ENCODE results near the gene RAB23. TPM values are rescaled to one million over a fixed set of nuclear protein-coding genes. Genes with fewer than 3 reads are reported as not detected.

RAB23 gene
- total RNA-seq, 2 donors from 2014 or later, result 43.7 to 44.7 TPM

DNA sequence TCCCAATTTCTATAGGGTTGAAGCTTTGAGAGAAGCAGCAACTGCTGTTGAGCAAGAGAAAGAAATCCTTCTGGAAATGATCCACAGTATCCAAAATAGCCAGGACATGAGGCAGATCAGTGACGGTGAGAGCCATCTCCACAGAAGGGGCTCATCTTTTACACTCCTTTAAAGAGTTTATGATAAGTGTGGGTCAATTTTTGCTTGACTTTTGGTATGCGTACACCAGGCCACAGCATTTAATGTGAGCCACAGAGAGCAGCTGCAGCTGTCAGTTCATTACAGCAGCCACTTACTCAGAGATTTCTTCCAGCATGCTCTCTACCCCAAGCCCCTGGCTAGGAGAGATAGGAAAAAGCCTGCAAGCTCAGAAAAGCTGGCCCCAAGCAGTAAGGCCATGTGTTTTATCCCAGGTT, 40.1 kb downstream of the RAB23 start:
- ATAC-seq (ENCODE audit: insufficient number of reproducible peaks, low FRiP score, low read depth) (no peak), DNase-seq (ENCODE audit: low spot score) (no peak)
- Histone ChIP-seq H3K36me3 (peaks cover 18% of the 10 kb centered on the region), H3K27me3 (replicated peaks; ENCODE audit: insufficient read depth) (no peaks in the 10 kb centered on the region), H3K27ac (peak overlapping the region in 1 of 2 donors; percentile 31), H3K4me1 (ENCODE audit: control insufficient read depth in 1 of 2, low read depth in 2 of 2) (peaks cover 25 to 34% of the 10 kb centered on the region in 2 donors), H3K4me3 (no peak overlapping the region), H3K9me3 (no peaks in the 10 kb centered on the region)
- no peak for TF ChIP-seq CTCF (IDR thresholded peaks at IDR 0.05)

GRCh38 chr6:57180596-57180995, 41.5 kb downstream of the RAB23 start:
- Histone ChIP-seq H3K4me1 (ENCODE audit: control insufficient read depth in 1 of 2, low read depth in 2 of 2) (peaks cover 39 to 48% of the 10 kb centered on the region in 2 donors), H3K9me3 (no peaks in the 10 kb centered on the region), H3K4me3 (no peak overlapping the region), H3K27ac (peak overlapping the region; percentile 16 to 19), H3K27me3 (replicated peaks; ENCODE audit: insufficient read depth) (no peaks in the 10 kb centered on the region), H3K36me3 (peaks cover 18% of the 10 kb centered on the region)
- no peak for ATAC-seq (ENCODE audit: insufficient number of reproducible peaks, low FRiP score, low read depth)
- no peak for DNase-seq (ENCODE audit: low spot score)
- no peak for TF ChIP-seq CTCF (IDR thresholded peaks at IDR 0.05)

- peak; percentile 38 for ATAC-seq (ENCODE audit: insufficient number of reproducible peaks, low FRiP score, low read depth)
- peak overlapping the region; percentile 83 to 92 for H3K27ac ChIP-seq
- no peaks in the 10 kb centered on the region for H3K9me3 ChIP-seq
- DNase-seq (ENCODE audit: low spot score), result peak; percentile 9
- peaks cover 7% of the 10 kb centered on the region for H3K36me3 ChIP-seq
- H3K4me1 ChIP-seq (ENCODE audit: control insufficient read depth in 1 of 2, low read depth in 2 of 2), result peaks cover 50 to 63% of the 10 kb centered on the region in 2 donors
- H3K27me3 ChIP-seq (replicated peaks; ENCODE audit: insufficient read depth), result no peaks in the 10 kb centered on the region
- no peak for TF ChIP-seq CTCF (IDR thresholded peaks at IDR 0.05)
- peak overlapping the region; percentile 64 for H3K4me3 ChIP-seq
These were observed 44.4 kb downstream of the RAB23 start for GRCh38 chr6:57177545-57178265.

DNA sequence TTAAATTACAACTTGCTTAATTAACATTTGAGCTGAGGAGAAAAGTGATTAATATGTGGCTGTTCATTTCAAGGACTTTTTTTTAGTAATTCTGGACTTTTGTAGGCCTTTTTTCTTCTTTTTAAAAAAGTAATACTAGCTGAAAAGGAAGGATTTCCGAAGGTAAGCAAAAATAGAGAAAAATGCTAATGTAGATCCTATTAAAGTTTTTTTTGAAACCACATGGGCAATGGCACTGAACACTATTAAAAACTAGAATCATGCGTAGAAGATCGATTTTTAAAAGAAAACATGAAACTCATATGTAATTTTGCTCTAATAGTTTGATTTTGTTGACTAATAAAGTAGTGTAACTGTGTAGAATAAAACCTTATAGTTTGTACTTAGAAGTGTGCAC, 47.6 kb downstream of the RAB23 start:
- Histone ChIP-seq H3K9me3 (no peaks in the 10 kb centered on the region), H3K4me1 (ENCODE audit: control insufficient read depth in 1 of 2, low read depth in 2 of 2) (peaks cover 45 to 52% of the 10 kb centered on the region in 2 donors), H3K27ac (peak overlapping the region; percentile 83 to 92), H3K36me3 (no peaks in the 10 kb centered on the region), H3K27me3 (replicated peaks; ENCODE audit: insufficient read depth) (no peaks in the 10 kb centered on the region), H3K4me3 (peak overlapping the region; percentile 84)
- no peak for TF ChIP-seq CTCF (IDR thresholded peaks at IDR 0.05)
- ATAC-seq (ENCODE audit: insufficient number of reproducible peaks, low FRiP score, low read depth), result no peak
- no peak for DNase-seq (ENCODE audit: low spot score)

DNA sequence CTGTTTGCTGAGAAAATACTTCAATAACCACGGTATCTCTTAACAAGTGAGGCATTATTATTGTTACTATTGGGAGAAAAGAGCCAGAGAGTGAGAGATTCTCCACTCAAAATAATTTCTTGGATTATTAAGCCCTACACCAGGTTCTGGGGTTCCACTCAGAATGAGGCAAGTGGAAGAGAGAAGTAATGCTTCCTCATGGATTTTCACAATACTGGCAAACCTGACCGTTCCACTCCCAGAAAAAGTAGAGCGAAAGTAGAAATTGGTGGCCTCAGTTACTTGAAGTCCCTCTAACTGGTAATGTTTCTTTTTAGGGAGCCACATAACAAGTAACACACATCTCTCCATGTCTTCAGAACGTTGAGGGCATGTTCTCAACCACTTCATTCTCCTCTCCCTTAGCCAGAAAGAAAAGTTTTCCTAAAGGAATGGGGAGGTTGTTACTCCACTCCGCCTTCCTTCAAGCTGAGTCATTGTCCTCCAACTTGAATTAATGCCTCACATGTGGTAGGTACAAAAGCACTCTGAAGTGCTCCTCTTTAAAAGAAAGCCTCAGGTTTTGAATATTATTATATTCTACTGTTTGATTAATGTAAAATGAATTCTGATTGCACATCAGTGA, 48.1 kb downstream of the RAB23 start:
- no peak for ATAC-seq (ENCODE audit: insufficient number of reproducible peaks, low FRiP score, low read depth)
- TF ChIP-seq CTCF (IDR thresholded peaks at IDR 0.05), result no peak

More for the DNA sequence above, 48.1 kb downstream of the RAB23 start:
- Histone ChIP-seq H3K4me3 (peak overlapping the region; percentile 84), H3K4me1 (ENCODE audit: control insufficient read depth in 1 of 2, low read depth in 2 of 2) (peaks cover 42 to 47% of the 10 kb centered on the region in 2 donors), H3K27ac (peak overlapping the region; percentile 83 to 92), H3K9me3 (no peaks in the 10 kb centered on the region), H3K36me3 (no peaks in the 10 kb centered on the region), H3K27me3 (replicated peaks; ENCODE audit: insufficient read depth) (no peaks in the 10 kb centered on the region)
- DNase-seq (ENCODE audit: low spot score), result no peak

All from thoracic aorta (tissue), 2 donors.